ENCODE data around the gene CTTN.
"Not testable (repeated sequence)": the region's sequence is repeated elsewhere in the genome, so short reads cannot be mapped to it uniquely, and the experiment has no call there.

The CTTN gene

DNA sequence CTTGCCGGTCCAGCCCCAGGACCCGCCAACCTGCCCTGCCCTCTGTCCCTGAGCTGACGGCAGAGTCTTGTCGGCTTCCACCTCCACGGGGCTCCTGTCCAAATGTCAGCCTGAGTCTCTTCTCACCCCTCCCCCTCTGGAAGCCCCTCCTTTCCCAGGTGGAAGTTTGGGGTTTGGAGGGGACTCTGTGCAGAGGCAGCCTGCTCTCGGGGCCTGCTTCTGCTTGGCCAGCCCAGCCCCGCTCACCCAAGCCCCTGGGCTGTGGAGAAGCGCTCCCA lies 31.0 kb downstream of the CTTN start:
- no peak for DNase-seq (ENCODE audit: low spot score)

DNA sequence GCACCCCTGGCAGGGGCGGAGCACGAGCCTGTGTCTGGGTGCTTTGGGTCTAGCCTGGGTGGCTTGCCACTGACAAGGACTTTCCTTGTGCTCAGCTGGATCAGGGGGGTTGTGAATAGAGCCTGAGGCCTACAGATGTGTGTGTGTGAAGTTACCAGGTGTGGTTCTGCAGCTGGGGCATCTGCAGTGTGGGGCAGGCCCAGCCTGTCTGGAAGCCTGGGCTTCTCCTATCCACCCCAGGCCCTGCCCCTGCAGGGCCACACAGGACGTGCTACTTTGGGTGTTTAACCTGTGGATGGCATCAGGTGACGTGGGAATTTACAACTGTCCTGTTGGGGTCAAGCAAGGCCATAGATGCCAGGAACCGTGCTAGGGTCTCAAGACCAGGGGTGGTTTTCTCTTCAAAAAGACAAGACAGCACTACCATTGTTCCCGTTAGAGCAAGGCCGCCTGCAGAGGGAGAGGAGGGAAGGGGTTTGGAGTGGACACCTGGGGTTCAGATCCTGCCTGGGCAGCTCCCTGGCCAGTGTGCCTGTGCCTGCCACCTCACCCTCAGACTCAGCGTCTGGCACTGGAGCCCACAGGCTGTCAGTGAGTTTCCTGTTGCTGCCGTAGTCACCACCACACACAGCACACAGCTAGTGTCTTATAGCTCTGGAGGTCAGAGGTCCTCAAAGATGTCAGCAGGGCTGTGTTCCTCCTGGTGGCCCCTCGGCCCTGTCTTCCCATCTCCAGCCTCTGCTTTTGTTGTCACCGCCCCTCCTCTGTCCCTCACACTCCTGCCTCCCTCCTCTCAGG lies 31.6 kb downstream of the CTTN start:
- no peak for DNase-seq (ENCODE audit: low spot score)

DNA sequence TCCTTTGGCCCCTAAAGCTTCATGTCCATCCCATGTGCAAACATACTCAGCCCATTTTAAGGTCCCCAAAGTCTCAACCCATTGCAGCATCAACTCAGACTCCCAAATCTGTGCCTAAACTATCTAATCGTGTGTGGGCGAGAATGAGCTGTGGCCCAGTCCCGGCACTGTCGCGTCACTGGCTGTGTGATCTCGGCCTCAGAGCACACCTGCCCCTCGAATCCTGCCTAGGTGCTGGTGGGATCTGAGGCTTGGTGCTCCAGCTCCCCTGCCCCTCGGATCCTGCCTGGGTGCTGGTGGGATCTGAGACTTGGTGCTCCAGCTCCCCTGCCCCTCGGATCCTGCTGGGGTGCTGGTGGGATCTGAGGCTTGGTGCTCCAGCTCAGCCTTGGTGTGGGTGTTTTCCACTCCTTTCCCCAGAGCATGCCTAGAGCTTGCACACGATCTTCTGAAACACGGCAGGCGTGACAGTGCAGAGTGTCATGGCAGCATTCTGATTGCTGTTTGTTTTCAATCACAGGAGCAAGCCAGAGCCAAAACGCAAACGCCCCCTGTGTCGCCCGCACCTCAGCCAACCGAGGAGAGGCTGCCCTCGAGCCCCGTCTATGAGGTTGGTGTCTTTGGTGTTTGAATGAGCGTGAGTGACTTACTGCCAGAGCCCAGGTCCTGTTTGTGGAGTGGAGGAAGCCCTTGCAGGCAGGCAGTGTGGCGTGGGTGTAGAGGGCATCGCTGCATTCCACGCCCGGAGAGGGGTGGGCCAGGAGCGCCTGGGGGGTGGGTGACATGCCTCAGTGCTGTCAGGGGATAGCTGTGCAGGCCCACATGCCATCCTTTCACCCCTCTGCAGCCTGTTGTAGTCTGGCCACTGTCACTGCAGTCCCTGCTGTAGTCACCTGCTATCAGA lies 32.6 kb downstream of the CTTN start:
- DNase-seq (ENCODE audit: low spot score), result no peak

DNA sequence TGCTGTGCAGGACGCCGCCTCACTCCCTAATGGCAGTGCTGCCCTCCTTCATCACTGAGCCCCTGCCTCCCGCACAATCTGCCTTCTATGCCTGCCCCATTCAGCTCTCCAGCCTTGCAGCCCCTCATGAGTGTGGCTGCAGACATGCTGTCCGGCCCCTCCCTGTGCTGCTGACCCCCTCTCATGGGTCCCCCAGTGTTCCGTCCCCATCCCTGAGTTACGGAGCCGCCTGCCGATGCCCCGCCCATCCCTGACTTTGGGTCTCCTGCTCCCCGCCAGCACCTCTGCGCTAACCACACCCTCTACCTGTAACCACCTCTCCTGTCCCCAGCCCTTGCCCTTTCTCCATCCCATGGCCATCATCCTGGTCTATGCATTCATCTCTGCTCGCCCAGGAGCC lies 33.3 kb downstream of the CTTN start:
- no peak for DNase-seq (ENCODE audit: low spot score)

DNA sequence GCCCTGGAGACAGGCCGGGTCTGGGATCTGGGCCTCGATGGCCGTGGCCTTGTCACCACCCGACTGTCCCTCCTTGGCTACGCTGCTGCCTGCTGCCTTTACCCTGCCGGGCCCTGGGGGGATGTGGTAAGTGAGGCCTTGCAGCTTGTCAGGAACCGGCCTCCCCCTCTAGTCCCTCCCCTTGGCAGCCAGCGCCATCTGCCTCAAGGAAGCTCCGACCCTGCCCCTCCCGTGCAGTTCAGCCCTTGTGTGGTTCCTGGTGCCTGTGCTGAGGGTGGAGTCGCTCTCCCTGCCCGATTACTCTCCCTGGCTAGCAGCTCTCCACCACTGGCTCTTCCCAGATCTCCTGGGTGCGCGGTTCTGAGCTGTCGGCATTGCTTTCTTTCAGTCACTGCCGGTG lies 33.7 kb downstream of the CTTN start:
- no peak for DNase-seq (ENCODE audit: low spot score)

DNA sequence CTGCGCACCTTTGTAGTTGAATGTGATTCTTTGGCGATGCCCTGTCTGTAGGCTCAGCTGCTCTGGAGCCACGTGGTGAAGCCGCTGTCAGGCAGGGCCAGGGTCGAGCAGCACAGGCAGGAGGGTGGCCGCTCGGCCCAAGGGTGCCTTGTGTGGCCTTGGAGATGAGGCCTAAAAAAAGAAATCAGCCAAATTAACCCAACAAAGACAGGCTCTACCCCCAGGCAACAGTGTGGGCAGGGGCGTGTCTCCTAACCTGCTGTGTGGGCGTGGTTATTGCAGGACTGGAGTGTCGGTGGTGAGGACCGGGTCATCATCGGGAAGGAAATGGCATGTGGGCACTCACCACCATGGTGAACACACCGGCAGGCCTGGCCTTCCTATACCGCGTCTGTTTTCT lies 34.3 kb downstream of the CTTN start:
- no peak for DNase-seq (ENCODE audit: low spot score)

DNA sequence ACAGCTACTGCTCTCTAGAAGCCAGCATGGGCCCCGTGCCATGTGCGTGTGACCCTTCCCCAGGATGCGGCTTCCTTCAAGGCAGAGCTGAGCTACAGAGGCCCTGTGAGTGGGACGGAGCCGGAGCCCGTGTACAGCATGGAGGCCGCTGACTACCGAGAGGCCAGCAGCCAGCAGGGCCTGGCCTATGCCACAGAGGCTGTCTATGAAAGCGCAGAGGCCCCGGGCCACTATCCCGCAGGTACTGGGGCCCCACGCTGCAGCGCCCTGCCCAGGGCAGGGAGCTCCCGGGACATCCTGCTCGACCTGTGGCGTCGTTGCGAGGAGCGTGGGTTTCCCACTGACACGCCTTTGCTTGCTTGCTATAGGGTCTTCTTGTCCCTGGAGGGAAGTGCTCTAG lies 34.7 kb downstream of the CTTN start:
- DNase-seq (ENCODE audit: low spot score), result no peak

DNA sequence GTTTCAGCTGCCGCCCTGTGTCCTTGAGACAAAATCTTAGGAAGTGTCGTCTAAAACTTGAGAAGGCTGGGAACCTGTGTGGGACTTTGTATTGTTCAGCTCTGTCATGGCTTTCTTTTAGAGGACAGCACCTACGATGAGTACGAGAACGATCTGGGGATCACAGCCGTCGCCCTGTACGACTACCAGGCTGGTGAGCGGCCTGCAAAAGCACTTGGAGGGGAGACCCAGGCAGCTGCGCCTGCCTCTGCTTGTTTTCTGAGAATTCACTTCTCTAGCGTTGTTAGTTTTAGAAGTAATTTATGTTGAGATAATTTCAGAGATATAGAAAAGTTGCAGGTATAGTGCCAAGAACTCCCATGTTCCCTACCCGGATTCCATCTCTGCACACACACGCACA lies 35.2 kb downstream of the CTTN start:
- no peak for DNase-seq (ENCODE audit: low spot score)

DNA sequence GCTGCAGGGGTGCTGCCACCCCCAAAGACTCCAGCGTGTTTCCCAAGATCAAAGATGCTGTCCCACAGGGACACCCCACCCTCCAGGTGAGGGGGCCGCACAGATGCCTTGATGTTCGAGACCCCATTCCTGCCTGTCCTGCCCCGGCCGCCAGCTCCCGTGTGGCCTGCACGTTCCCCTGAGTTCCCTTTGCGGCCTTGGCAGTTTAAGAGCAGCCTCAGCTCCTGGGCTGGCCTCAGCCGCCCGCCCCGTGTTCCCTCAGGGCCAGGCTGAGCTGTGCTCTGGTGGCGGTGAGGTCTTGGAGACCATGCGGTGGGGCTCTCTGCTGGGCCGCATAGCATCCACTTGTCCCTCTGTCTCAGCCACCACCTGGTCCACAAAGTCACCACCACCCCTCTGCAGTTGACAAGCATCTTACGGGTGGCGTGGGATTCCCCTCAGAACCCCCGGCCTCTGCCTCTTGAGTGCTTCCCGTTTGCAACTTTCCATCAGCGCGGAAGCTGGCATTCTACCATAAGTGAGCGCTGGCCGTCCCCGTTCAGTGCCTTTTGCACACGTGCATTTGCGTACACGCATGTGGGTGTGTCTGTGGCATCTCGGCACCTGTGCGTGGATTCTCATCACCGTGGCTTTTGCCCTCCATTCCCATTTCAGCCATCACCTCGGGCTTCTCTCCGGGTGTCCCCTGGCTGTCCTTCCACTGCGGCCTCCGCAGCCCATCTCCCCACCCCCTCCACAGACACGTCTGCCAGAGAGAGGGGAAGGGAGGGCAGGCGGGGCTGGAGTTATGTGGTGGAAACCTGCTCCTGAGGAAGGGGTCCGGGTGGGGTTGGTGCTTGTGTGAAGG lies 35.9 kb downstream of the CTTN start:
- DNase-seq (ENCODE audit: low spot score), result no peak

DNA sequence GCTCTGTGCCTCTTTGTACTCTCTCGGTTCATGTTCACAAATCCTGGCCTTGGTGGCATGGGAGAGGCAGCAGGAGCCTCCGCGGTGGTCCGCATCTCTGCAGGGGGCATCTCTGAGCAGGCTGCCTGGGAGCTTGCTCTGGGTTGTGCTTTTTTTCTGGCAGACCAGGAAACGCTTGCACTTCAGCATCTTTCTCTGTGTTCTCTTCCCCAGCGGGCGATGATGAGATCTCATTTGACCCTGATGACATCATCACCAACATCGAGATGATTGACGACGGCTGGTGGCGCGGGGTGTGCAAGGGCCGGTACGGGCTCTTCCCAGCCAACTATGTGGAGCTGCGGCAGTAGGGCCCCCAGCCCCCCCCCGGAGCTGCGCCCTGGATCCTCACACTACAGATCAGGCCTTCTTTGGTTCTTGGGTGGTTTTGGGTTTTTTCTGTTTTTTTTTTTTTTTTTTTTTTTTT lies 36.5 kb downstream of the CTTN start:
- no peak for DNase-seq (ENCODE audit: low spot score)

DNA sequence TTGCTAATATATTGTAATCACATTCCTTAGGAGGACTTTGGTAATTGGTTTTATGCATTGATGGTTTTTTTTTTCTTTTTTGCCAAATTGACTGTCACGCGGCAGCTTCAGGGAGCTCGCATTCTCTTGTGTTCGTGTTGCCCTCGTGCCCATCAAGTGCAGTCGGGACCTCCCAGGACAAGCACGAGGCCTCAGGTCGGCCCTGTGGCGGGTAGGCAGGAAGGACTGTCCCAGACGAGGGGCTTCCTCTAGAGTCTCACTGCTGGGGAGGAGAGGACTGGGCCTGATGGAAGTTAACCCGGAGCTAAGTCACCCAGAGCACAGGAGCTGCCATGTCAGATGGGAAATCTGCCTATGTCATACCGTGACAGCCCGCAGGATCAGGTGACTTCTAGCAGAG lies 37.0 kb downstream of the CTTN start:
- no peak for DNase-seq (ENCODE audit: low spot score)

DNA sequence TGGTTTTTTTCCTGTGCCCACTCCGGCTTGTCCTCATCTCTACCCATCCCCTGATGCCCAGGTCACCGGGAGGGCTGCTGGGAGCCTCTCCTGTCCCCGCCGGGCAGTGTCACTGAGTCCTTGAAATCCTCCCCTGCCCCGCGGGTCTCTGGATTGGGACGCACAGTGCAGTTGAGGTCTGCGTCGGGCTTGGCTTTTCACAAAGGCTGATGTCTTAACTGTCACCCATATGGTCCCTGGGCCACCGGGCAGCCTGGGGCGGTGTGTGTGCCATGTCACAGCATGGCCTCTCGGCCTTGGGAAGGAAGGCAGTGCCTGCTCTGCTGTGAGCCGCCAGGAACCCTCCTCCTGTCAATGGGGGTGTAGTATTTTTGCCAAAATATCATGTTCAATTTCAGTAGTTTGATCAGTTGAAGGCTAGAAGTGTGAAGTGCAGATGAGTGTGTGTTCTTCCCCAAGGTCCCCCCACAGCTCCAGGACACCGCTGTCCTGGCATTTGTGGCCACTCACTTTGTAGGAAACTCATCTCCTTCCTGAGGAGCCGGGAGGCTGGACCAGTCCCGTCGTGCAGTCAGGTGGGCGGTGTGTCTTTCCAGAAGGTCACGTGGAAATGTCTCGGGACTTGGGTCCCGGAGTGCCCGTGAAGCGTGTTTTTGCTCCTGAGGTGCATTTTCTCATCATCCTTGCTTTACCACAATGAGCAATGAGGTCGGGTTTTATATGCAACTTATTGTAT lies 37.6 kb downstream of the CTTN start:
- no peak for DNase-seq (ENCODE audit: low spot score)

DNA sequence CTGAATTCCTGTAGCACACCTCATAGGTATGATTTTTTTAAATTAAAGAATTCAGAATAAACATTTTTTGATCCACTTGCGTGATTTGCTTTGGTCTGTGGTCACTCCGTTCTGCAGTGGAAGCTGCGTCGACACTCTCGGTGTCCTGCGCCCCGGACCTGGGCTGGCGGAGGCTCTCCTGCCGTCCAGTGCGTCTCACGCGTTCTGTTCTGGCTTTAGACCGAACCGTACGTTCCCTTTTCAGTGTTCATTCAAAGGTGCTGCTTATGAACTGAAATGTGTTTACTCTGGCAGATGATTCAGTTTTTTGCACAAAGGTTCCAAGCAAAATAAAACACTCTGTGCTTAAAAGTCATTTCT lies 38.2 kb downstream of the CTTN start:
- no peak for DNase-seq (ENCODE audit: low spot score)

DNA sequence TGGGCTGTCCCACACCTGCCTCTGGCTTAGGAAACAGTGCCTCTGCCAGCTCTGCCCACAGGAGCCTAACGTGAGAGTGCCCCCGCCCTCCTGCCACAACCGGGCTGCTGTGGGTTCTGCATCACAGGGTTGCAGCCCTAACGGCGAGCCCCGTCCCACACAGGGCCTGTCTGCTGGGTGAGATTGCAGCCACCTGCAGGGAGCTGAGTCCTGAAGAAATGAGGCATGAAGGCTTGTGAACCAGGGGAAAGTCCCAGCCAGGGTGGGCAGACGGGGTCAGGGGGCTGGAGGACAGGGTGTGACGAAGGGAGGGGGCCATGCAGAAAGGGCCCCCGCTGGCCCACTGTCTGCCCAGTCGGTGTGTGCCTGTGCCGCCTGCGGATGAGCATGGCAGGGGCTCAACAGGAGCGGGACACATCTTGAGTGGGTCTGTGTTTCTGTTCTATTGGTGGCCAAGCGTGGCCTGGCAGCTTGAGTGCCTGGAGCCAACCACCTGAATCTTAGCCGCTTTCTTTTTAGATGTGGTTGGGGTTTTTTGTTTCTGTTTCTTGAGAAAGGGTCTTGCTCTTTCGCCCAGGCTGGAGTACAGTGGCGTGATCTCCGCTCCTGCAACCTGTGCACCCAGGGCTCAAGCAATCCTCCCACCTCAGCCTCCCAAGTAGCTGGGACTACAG lies 38.9 kb downstream of the CTTN start:
- DNase-seq (ENCODE audit: low spot score), result no peak

DNA sequence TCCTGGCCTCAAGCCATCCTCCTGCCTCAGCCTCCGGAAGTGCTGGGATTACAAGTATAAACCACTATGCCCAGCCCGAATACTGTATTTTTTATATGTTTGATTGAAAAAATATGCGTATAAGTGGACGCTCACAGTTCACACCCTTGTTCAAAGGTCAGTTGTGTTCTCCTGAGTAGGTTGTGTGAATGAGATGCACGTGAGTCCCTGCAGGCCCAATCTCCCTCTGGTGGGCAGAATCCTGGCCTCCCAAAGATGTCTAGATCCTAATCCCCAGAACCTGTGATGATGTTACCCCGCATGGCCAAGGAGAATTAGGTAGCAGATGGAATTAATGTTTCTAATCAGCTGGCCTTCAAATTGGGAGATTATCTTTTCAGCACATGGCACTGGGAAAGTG lies 41.9 kb downstream of the CTTN start:
- no peak for DNase-seq (ENCODE audit: low spot score)

DNA sequence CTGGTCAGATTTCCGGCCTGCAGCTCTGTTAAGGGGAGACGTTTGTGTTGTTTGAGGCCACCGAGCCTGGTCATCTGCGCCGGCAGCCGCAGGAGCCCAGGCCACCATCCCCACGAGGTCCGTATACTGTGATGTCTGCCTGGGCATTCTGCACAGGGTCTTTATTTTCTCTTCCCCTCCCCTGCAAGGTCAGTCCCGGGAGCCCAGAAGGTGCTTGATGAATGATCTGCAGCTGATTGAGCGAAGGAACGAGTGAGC lies 45.4 kb downstream of the CTTN start:
- no peak for DNase-seq (ENCODE audit: low spot score)

DNA sequence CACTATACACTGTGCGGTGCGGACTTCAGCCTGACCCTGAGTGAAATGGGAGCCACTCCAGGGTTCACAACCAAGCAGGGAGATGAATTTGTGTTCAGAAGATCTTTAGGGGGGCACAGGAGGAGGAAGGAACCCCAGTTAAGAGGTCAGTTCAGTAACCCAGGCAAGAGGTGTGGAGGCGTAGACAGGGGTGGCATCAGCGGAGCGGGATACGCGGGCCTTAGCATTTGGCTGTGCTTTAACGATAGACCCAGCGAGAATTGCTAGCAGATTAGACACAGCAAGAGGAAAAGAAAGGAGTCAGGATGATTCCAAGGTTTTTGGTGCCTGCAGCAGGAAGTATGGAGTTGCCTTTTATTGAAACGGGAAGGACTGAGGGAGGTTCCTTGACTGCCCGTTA lies 46.8 kb downstream of the CTTN start:
- DNase-seq (ENCODE audit: low spot score), result no peak

DNA sequence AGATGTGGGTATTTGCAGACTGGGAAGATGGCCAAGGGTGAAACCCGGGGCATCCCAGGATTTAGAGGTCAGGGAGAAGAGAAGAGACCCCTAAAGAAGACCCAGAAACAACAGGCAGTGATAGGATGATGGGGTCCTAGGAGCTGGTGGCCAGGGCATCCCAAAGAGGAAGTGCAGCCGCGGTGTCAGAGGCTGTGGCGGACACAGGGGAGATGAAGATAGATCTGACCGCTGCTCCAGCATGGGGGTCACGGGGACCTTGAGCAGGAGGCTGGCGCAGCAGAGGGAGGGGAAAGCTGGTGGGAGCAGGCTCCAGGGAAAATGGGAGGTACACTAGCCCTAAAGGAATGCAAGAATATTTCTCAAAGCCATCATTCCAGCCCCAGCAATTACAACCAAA lies 47.3 kb downstream of the CTTN start:
- no peak for DNase-seq (ENCODE audit: low spot score)

DNA sequence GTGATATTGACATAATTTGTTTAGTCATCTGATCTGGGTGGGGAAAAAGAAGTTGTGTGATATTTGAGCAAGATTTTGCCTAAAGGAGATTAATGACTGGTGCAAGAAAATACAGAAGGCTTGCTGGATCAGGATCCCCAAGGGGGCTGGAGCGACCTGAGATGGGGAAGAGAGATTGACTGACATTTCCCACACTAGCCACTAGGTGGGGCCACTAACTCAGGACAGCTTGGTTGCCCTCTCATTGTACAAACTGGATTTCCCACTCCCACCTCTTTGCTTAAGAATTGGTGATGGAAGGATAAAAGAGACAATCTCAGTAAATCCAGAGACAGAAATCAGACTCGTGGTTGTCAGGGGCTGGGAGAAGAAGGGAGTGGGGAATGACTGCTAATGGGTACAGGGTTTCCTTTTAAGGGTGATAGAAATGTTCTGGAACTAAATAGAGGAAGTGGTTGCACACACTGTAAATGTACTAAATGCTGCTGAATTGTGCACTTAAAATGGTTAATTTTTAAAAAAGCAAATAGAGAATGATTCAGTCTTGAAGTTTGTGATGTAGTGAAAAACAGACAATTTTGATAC lies 50.7 kb downstream of the CTTN start:
- DNase-seq (ENCODE audit: low spot score), result no peak

DNA sequence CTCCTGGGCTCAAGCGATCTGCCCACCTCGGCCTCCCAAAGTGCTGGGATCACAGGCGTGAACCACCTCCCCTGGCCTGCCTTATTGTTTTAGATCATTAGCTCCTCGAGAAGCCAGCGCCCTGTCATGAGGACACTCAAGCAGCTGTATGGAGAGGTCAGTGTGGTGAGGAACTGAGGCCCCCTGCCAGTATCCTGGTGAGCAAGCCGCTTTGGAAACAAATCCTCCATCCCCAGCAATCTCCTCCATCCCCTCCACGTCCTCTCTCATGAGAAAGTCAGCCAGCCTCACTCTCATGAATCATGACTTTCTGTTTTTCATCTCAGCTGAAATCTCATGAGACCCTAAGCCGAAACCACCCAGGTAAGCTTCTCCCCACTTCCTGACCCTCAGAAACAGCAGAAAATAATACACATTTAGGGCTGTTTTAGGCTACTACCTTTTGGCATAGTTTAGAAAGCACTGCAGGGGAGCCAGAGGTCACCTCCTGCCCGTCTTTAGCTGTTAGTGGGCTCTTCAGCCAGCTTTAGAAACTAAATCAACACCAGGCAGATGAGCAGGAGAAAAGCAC lies 56.0 kb downstream of the CTTN start:
- no peak for DNase-seq (ENCODE audit: low spot score)

DNA sequence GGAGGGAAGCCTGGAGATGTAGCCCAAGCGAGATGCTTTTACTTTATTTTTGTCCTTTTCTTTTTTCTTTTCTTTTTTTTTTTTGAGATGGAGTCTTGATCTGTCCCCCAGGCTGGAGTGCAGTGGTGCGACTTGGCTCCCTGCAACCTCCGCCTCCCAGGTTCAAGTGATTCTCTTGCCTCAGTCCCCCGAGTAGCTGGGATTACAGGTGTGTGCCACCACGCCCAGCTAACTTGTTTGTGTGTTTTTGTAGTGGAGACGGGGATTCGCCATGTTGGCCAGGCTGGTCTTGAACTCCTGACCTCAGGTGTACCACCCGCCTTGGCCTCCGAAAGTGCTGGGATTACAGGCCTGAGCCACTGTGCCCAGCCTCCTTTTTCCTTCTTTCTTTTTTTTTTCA lies 56.5 kb downstream of the CTTN start:
- not testable (repeated sequence) for DNase-seq (ENCODE audit: low spot score)

All from AG20443 (cell line).